Measurements from ENCODE around the gene ZNF674. TPM values are rescaled to one million over a fixed set of nuclear protein-coding genes. Genes with fewer than 3 reads are reported as not detected.
A peak's percentile ranks its signal among the peaks of the same experiment; 100 is the strongest.
"Not testable (repeated sequence)": the region's sequence is repeated elsewhere in the genome, so short reads cannot be mapped to it uniquely, and the experiment has no call there.

ZNF674 gene
- total RNA-seq, 1 donor from 2014 or later: 11.6 TPM

DNA sequence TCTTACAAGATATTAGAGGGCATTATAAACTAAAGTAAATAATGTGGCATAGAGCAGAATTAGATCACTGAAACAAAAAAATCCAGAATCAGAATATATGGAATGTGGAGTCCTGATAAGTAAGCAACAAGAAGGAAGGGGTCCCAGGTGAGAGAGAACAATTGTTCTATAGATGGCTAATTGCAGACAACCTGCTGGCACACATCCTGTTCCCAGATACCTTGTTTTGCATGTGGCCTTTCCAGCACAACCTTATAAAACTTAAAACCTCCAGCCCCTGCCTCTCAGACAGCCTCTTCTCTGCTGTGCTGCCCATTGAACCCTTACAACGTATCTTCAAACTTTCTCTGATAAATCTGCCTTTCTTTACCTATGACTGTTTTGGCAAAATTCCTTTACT lies 4.7 kb upstream of the ZNF674 start:
- DNase-seq (ENCODE audit: low read depth) (no peak), FAIRE-seq (no peak)
- no peaks in the 10 kb centered on the region for H3K27me3 ChIP-seq (ENCODE audit: control insufficient read depth, insufficient read depth, low read length)
- TF ChIP-seq, protein P1, sequence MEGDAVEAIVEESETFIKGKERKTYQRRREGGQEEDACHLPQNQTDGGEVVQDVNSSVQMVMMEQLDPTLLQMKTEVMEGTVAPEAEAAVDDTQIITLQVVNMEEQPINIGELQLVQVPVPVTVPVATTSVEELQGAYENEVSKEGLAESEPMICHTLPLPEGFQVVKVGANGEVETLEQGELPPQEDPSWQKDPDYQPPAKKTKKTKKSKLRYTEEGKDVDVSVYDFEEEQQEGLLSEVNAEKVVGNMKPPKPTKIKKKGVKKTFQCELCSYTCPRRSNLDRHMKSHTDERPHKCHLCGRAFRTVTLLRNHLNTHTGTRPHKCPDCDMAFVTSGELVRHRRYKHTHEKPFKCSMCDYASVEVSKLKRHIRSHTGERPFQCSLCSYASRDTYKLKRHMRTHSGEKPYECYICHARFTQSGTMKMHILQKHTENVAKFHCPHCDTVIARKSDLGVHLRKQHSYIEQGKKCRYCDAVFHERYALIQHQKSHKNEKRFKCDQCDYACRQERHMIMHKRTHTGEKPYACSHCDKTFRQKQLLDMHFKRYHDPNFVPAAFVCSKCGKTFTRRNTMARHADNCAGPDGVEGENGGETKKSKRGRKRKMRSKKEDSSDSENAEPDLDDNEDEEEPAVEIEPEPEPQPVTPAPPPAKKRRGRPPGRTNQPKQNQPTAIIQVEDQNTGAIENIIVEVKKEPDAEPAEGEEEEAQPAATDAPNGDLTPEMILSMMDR (IDR thresholded peaks at IDR 0.05; ENCODE audit: insufficient read depth, low read length, severe bottlenecking): no peak
- no peaks in the 10 kb centered on the region for H3K36me3 ChIP-seq (ENCODE audit: control insufficient read depth, insufficient read depth, low read length)
- no peak overlapping the region for H3K4me3 ChIP-seq (ENCODE audit: low read depth, low read length)

GRCh38 chrX:46547857-46548256 lies 2.6 kb upstream of the ZNF674 start:
- no peaks in the 10 kb centered on the region for H3K27me3 ChIP-seq (ENCODE audit: control insufficient read depth, insufficient read depth, low read length)
- no peak for FAIRE-seq
- H3K36me3 ChIP-seq (ENCODE audit: control insufficient read depth, insufficient read depth, low read length): peaks cover 2% of the 10 kb centered on the region
- peak; percentile 78 for DNase-seq (ENCODE audit: low read depth)
- no peak overlapping the region for H3K4me3 ChIP-seq (ENCODE audit: low read depth, low read length)
- TF ChIP-seq, protein P1 (IDR thresholded peaks at IDR 0.05; ENCODE audit: insufficient read depth, low read length, severe bottlenecking): no peak

DNA sequence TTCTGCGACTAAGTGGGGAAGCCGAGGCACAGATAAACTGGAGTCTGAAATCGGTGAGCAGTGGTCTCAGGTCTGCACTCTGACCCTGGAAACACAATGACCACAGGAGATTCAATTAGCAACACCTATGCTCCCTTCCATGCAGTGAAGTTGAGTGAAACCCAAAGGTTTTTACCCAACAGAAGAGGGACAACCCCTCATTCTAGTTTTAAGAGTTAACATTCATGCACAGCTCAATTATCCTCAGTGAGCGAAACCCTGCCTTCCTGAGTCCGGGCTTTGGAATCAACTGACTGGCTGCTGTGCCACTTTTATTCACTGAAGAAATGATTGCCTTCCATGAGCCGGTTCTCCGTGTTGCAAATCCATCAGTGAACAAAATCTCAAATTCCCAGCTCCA lies 694 bp downstream of the ZNF674 start:
- H3K4me3 ChIP-seq (ENCODE audit: low read depth, low read length): peak overlapping the region; percentile 74
- not testable (repeated sequence) for H3K27me3 ChIP-seq (ENCODE audit: control insufficient read depth, insufficient read depth, low read length); H3K36me3 ChIP-seq (ENCODE audit: control insufficient read depth, insufficient read depth, low read length); DNase-seq (ENCODE audit: low read depth)
- peak; percentile 98 for FAIRE-seq

DNA sequence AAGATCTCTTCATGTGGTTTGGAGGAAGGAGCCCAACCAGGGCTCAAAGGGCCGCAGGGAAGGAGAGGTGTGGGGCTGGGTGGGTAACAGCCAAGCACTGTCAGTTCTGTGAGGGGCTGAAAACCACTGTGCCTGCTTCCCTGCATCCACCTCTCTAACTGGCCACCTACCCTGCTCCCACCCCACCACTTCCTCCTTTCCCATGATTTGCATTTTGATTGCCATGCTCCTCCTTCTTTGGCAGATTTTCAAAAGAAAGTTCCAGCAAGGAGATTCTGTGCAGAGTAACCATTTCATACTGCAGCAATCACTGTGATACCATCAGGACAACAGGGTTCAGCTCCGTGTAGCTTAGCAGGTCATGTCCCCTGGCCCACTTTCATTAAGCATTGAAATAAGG lies 1.8 kb downstream of the ZNF674 start:
- TF ChIP-seq, protein P1 (IDR thresholded peaks at IDR 0.05; ENCODE audit: insufficient read depth, low read length, severe bottlenecking): no peak
- Histone ChIP-seq H3K27me3 (ENCODE audit: control insufficient read depth, insufficient read depth, low read length) (no peaks in the 10 kb centered on the region), H3K36me3 (ENCODE audit: control insufficient read depth, insufficient read depth, low read length) (peaks cover 2% of the 10 kb centered on the region), H3K4me3 (ENCODE audit: low read depth, low read length) (no peak overlapping the region)
- no peak for DNase-seq (ENCODE audit: low read depth)
- peak; percentile 18 for FAIRE-seq

GRCh38 chrX:46531442-46531841 lies 13.8 kb downstream of the ZNF674 start:
- H3K27me3 ChIP-seq (ENCODE audit: control insufficient read depth, insufficient read depth, low read length): no peaks in the 10 kb centered on the region
- H3K36me3 ChIP-seq (ENCODE audit: control insufficient read depth, insufficient read depth, low read length): no peaks in the 10 kb centered on the region
- FAIRE-seq: no peak
- TF ChIP-seq, protein P1 (IDR thresholded peaks at IDR 0.05; ENCODE audit: insufficient read depth, low read length, severe bottlenecking): no peak
- DNase-seq (ENCODE audit: low read depth): no peak
- no peak overlapping the region for H3K4me3 ChIP-seq (ENCODE audit: low read depth, low read length)

GRCh38 chrX:46530404-46530908 lies 14.8 kb downstream of the ZNF674 start:
- H3K4me3 ChIP-seq (ENCODE audit: low read depth, low read length); DNase-seq (ENCODE audit: low read depth); H3K27me3 ChIP-seq (ENCODE audit: control insufficient read depth, insufficient read depth, low read length); H3K36me3 ChIP-seq (ENCODE audit: control insufficient read depth, insufficient read depth, low read length); FAIRE-seq: not testable (repeated sequence)

GRCh38 chrX:46529740-46530403 lies 15.3 kb downstream of the ZNF674 start:
- not testable (repeated sequence) for H3K36me3 ChIP-seq (ENCODE audit: control insufficient read depth, insufficient read depth, low read length); H3K27me3 ChIP-seq (ENCODE audit: control insufficient read depth, insufficient read depth, low read length); DNase-seq (ENCODE audit: low read depth); H3K4me3 ChIP-seq (ENCODE audit: low read depth, low read length)
- FAIRE-seq: peak; percentile 96

DNA sequence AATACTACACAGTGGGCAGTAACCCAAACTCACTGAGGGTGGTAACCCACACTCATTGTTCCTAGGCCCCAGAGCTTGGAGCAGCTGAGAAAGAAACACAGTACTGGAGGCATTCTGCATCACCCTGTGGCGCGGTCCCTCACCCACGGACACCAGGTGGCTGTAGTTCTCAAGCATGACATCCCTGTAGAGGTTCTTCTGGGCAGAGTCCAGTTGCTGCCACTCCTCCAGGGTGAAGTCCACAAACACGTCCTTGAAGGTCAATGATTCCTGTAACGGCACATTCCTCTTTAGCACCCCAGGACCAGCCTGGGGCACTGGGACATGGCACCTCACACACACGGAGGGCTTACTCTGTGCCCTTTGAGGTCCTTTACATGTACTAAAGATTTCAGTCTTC lies 16.6 kb downstream of the ZNF674 start:
- H3K27me3 ChIP-seq (ENCODE audit: control insufficient read depth, insufficient read depth, low read length); H3K36me3 ChIP-seq (ENCODE audit: control insufficient read depth, insufficient read depth, low read length); DNase-seq (ENCODE audit: low read depth); H3K4me3 ChIP-seq (ENCODE audit: low read depth, low read length): not testable (repeated sequence)
- peak; percentile 7 for FAIRE-seq
